ENCODE results near the gene MEGF6. TPM values are rescaled to one million over a fixed set of nuclear protein-coding genes. Genes with fewer than 3 reads are reported as not detected.
"Not testable (repeated sequence)": the region's sequence is repeated elsewhere in the genome, so short reads cannot be mapped to it uniquely, and the experiment has no call there.

Gene MEGF6
- total RNA-seq, 2 experiments from 2014 or later, result 57.5 to 62.2 TPM

- H3K36me3 ChIP-seq (ENCODE audit: insufficient read depth, low read length), result peaks cover 30% of the 10 kb centered on the region
- no peaks in the 10 kb centered on the region for H3K27me3 ChIP-seq (ENCODE audit: control insufficient read depth in 1 of 2, insufficient read depth in 2 of 2, low read length in 2 of 2)
- intact Hi-C loops (cut with DNase I, micrococcal nuclease), result loop anchor here in 1 of 2 experiments (1.0 to 10.0 kb wide), 4 partner anchors 26 to 280 kb away; partner anchors contain the start of genes C1orf174, LRRC47 and WRAP73
- peak within 1 kb of the TSS; percentile 93 for H3K4me3 ChIP-seq (ENCODE audit: low read length)
- H3K4me1 Mint-ChIP-seq (ENCODE audit: low read depth), result peaks cover 51% of the 10 kb centered on the region
- DNase-seq (peak; percentile 97 to 99 (median 98)), ATAC-seq (ENCODE audit: poor library complexity) (peak; percentile 92)
- H3K4me1 ChIP-seq (ENCODE audit: insufficient read depth, low read length), result peaks cover 34% of the 10 kb centered on the region
- ChIA-PET CTCF (interaction anchor here (1.0 kb wide), 1 partner anchor 25 kb away, joined by 4 read pairs; no protein-coding TSS in a partner anchor), POLR2A (interaction anchor here (0.9 to 1.0 kb wide), 2 partner anchors 26 to 86 kb away, joined by 3 read pairs; partner anchors contain the start of gene WRAP73)
- no peaks in the 10 kb centered on the region for H3K9me3 Mint-ChIP-seq
- H3K27ac ChIP-seq (ENCODE audit: low read depth in 1 of 2, low read length in 2 of 2), result peak within 1 kb of the TSS; percentile 29 to 64
- peak within 1 kb of the TSS; percentile 96 for H3K4me3 Mint-ChIP-seq
- peaks cover 35% of the 10 kb centered on the region for H3K36me3 Mint-ChIP-seq (ENCODE audit: low read depth)
- TF ChIP-seq, protein P1, sequence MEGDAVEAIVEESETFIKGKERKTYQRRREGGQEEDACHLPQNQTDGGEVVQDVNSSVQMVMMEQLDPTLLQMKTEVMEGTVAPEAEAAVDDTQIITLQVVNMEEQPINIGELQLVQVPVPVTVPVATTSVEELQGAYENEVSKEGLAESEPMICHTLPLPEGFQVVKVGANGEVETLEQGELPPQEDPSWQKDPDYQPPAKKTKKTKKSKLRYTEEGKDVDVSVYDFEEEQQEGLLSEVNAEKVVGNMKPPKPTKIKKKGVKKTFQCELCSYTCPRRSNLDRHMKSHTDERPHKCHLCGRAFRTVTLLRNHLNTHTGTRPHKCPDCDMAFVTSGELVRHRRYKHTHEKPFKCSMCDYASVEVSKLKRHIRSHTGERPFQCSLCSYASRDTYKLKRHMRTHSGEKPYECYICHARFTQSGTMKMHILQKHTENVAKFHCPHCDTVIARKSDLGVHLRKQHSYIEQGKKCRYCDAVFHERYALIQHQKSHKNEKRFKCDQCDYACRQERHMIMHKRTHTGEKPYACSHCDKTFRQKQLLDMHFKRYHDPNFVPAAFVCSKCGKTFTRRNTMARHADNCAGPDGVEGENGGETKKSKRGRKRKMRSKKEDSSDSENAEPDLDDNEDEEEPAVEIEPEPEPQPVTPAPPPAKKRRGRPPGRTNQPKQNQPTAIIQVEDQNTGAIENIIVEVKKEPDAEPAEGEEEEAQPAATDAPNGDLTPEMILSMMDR (IDR thresholded peaks at IDR 0.05), result no peak
- no peaks in the 10 kb centered on the region for H3K9me3 ChIP-seq (ENCODE audit: control insufficient read depth in 1 of 2, insufficient read depth in 1 of 2, low read length in 2 of 2)
- peak within 1 kb of the TSS; percentile 98 for H3K27ac Mint-ChIP-seq
- H3K27me3 Mint-ChIP-seq, result no peaks in the 10 kb centered on the region
These were observed 13.2 kb upstream of the MEGF6 start, which contains the start of gene TPRG1L for GRCh38 chr1:3624200-3625136. Gene TPRG1L, plus strand, starts transcription at chr1:3625015. Its CDS starts 58 bp downstream, at chr1:3625073.

DNA sequence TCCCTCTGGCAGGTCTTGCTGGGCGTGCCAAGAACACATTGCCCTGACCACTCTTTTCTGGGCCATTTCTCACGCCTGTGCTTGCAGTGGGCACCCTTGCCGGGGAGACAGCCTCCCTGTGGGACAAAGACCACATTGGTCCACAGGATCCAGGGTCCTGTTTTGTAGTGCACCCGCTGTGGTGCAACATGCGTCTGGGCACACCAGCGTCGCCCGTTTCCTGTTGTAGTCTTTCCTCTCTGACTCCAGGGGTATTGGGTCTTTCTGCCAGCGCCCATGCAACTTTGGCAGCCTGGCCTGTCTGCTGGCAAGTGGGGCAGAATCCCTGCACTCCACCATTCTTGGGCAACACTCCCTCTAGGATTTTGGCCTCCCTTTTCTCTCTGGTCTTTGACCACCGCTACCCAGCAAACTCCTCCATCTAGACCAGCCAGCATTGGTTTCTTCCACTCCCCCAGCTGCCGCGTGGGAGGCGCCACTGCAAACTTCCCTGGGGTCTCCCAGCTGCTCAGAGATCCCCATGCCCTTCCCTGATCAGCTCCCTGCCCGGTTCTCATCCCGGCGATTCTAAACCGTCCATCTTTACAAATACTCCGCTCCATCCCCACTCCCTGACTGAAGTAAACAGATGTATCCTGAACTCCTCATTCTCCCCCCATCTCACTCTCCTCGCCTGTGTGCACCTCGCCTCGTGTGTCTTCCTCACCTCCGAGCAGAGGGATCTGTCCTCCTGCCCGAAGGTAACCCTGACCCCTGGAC, 12.3 kb upstream of the MEGF6 start:
- Mint-ChIP-seq H3K4me1 (ENCODE audit: low read depth) (peaks cover 58% of the 10 kb centered on the region), H3K36me3 (ENCODE audit: low read depth) (peaks cover 27% of the 10 kb centered on the region), H3K4me3 (peak overlapping the region; percentile 96), H3K27me3 (no peaks in the 10 kb centered on the region), H3K27ac (peak overlapping the region; percentile 98), H3K9me3 (no peaks in the 10 kb centered on the region)
- Histone ChIP-seq H3K4me1 (ENCODE audit: insufficient read depth, low read length) (peaks cover 41% of the 10 kb centered on the region), H3K36me3 (ENCODE audit: insufficient read depth, low read length) (peaks cover 22% of the 10 kb centered on the region), H3K27ac (ENCODE audit: low read depth in 1 of 2, low read length in 2 of 2) (peak overlapping the region in 1 of 2 donors; percentile 64), H3K4me3 (ENCODE audit: low read length) (peak overlapping the region; percentile 93), H3K9me3 (ENCODE audit: control insufficient read depth in 1 of 2, insufficient read depth in 1 of 2, low read length in 2 of 2) (no peaks in the 10 kb centered on the region), H3K27me3 (ENCODE audit: control insufficient read depth in 1 of 2, insufficient read depth in 2 of 2, low read length in 2 of 2) (no peaks in the 10 kb centered on the region)
- POLR2A ChIA-PET, result interaction anchor here (0.9 to 1.6 kb wide), 3 partner anchors 26 to 171 kb away, joined by 3 to 8 read pairs (median 3); partner anchors contain the start of gene WRAP73
- CTCF ChIA-PET, result interaction anchor here (1.0 kb wide), 1 partner anchor 26 kb away, joined by 4 read pairs; no protein-coding TSS in a partner anchor
- peak in 1 of 14 experiments; percentile 15 for DNase-seq
- TF ChIP-seq, protein P1 (IDR thresholded peaks at IDR 0.05), result no peak
- intact Hi-C loops (cut with DNase I, micrococcal nuclease), result loop anchor here in 1 of 2 experiments (1.0 to 10.0 kb wide), 5 partner anchors 27 to 281 kb away; partner anchors contain the start of genes C1orf174, LRRC47 and WRAP73
- ATAC-seq (ENCODE audit: poor library complexity), result no peak

GRCh38 chr1:3622102-3622501, 10.8 kb upstream of the MEGF6 start:
- H3K9me3 ChIP-seq (ENCODE audit: control insufficient read depth in 1 of 2, insufficient read depth in 1 of 2, low read length in 2 of 2); H3K4me3 ChIP-seq (ENCODE audit: low read length); POLR2A ChIA-PET; H3K27ac ChIP-seq (ENCODE audit: low read depth in 1 of 2, low read length in 2 of 2); H3K27me3 ChIP-seq (ENCODE audit: control insufficient read depth in 1 of 2, insufficient read depth in 2 of 2, low read length in 2 of 2); H3K27me3 Mint-ChIP-seq; ATAC-seq (ENCODE audit: poor library complexity); DNase-seq; H3K9me3 Mint-ChIP-seq; H3K36me3 ChIP-seq (ENCODE audit: insufficient read depth, low read length): not testable (repeated sequence)
- intact Hi-C loops (cut with DNase I, micrococcal nuclease), result loop anchor here in 1 of 2 experiments (2.0 to 10.0 kb wide), 3 partner anchors 89 to 283 kb away; partner anchors contain the start of gene C1orf174
- H3K27ac Mint-ChIP-seq, result peak overlapping the region; percentile 98
- CTCF ChIA-PET, result interaction anchor here (1.2 to 2.5 kb wide), 2 partner anchors 57 to 169 kb away, joined by 5 to 11 read pairs; no protein-coding TSS in a partner anchor
- H3K4me1 Mint-ChIP-seq (ENCODE audit: low read depth), result peaks cover 58% of the 10 kb centered on the region
- H3K4me3 Mint-ChIP-seq, result peak overlapping the region; percentile 96
- H3K4me1 ChIP-seq (ENCODE audit: insufficient read depth, low read length), result peaks cover 41% of the 10 kb centered on the region
- peaks cover 17% of the 10 kb centered on the region for H3K36me3 Mint-ChIP-seq (ENCODE audit: low read depth)

Measured in CD4-positive, alpha-beta T cell (primary cell).